PFSK-1 (cell line): ENCODE measurements around the gene HNRNPU.

Source experiments
- POLR2AphosphoS5 ChIP-seq: IDR thresholded peaks from 2 replicates; pipeline ENCODE4 v1.6.1; 2012; ENCODE audit warnings: low read depth, mild to moderate bottlenecking, control low read depth, low read length, moderate library complexity
- TF ChIP-seq, protein P1 (sequence below), 2 experiments: IDR thresholded peaks; 2 replicates each; pipeline versions ENCODE4 v1.6.1 to v1.8.0; 2011 to 2012; ENCODE audit warnings: low read depth in 2 of 2, low read length in 2 of 2, control low read depth in 1 of 2, inconsistent platforms in 1 of 2, mild to moderate bottlenecking in 1 of 2, moderate library complexity in 1 of 2; ENCODE audit not compliant: insufficient read depth in 1 of 2

- TF ChIP-seq POLR2AphosphoS5: peak; percentile 74
- TF ChIP-seq, protein P1, sequence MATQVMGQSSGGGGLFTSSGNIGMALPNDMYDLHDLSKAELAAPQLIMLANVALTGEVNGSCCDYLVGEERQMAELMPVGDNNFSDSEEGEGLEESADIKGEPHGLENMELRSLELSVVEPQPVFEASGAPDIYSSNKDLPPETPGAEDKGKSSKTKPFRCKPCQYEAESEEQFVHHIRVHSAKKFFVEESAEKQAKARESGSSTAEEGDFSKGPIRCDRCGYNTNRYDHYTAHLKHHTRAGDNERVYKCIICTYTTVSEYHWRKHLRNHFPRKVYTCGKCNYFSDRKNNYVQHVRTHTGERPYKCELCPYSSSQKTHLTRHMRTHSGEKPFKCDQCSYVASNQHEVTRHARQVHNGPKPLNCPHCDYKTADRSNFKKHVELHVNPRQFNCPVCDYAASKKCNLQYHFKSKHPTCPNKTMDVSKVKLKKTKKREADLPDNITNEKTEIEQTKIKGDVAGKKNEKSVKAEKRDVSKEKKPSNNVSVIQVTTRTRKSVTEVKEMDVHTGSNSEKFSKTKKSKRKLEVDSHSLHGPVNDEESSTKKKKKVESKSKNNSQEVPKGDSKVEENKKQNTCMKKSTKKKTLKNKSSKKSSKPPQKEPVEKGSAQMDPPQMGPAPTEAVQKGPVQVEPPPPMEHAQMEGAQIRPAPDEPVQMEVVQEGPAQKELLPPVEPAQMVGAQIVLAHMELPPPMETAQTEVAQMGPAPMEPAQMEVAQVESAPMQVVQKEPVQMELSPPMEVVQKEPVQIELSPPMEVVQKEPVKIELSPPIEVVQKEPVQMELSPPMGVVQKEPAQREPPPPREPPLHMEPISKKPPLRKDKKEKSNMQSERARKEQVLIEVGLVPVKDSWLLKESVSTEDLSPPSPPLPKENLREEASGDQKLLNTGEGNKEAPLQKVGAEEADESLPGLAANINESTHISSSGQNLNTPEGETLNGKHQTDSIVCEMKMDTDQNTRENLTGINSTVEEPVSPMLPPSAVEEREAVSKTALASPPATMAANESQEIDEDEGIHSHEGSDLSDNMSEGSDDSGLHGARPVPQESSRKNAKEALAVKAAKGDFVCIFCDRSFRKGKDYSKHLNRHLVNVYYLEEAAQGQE (IDR thresholded peaks at IDR 0.05; ENCODE audit: insufficient read depth in 1 of 2, low read depth in 2 of 2, low read length in 2 of 2): peak; percentile 37 to 43; a peak in 1 of 4 replicates
Measured at GRCh38 chr1:244834543-244835275, 29.6 kb downstream of the HNRNPU start.
